PC-9 (cell line): ENCODE data around the gene DSCAM. TPM values are rescaled to one million over a fixed set of nuclear protein-coding genes. Genes with fewer than 3 reads are reported as not detected.

Source experiments
- BruUV-seq: library from RNA; stranded (reverse); fragments of 400-500 nt; replicated peaks from 2 replicates; lab custom pipeline; 2021; lab: Mats Ljungman, UMichigan
- CTCF ChIA-PET: fragments of 300-600 bp; sonication (Branson Sonifier 250); formaldehyde crosslinking; loops from one replicate; lab custom pipeline; 2022; ENCODE audit warnings: antibody characterized with exemption; lab: Charles Lee
- POLR2A ChIA-PET: fragments of 300-600 bp; sonication (Branson Sonifier 250); formaldehyde crosslinking; loops from one replicate; lab custom pipeline; 2022; ENCODE audit warnings: antibody characterized with exemption; ENCODE audit not compliant: unreplicated experiment; lab: Charles Lee
- DNase-seq, 2 experiments: peaks; one replicate each; pipeline versions ENCODE4 v3.0.0 to v3.0.0-alpha.2; 2015 to 2022; ENCODE audit warnings: mixed read lengths in 1 of 2
- H2AFZ ChIP-seq: fragments of 200-600 bp; sonication (generic); 2 replicates; pipeline ENCODE4 v1.8.1; 2017; ENCODE audit warnings: antibody characterized with exemption
- H3F3A ChIP-seq: fragments of 200-600 bp; sonication (generic); 2 replicates; pipeline ENCODE4 v1.8.1; 2017; ENCODE audit warnings: antibody characterized with exemption, mild to moderate bottlenecking, low read depth; ENCODE audit not compliant: insufficient read depth
- H3K27ac ChIP-seq: fragments of 200-600 bp; sonication (generic); 2 replicates; pipeline ENCODE4 v1.6.1; 2016; ENCODE audit warnings: mixed run types
- H3K27me3 ChIP-seq: fragments of 200-600 bp; sonication (generic); 2 replicates; pipeline ENCODE4 v1.6.1; 2016; ENCODE audit warnings: low read depth, mixed run types; ENCODE audit not compliant: insufficient read depth
- H3K36me3 ChIP-seq: fragments of 200-600 bp; sonication (generic); 2 replicates; pipeline ENCODE4 v1.6.1; 2016; ENCODE audit warnings: low read depth, mixed run types
- H3K4me1 ChIP-seq: fragments of 200-600 bp; sonication (generic); replicated peaks from 2 replicates; pipeline ENCODE4 v1.6.1; 2016; ENCODE audit warnings: mixed run types; ENCODE audit not compliant: insufficient read depth
- H3K4me2 ChIP-seq: fragments of 200-600 bp; sonication (generic); 2 replicates; pipeline ENCODE4 v1.6.1; 2017; ENCODE audit warnings: mixed run types
- H3K4me3 ChIP-seq: fragments of 200-600 bp; sonication (generic); 2 replicates; pipeline ENCODE4 v1.6.1; 2016; ENCODE audit warnings: mixed run types
- H3K79me2 ChIP-seq: fragments of 200-600 bp; sonication (generic); 2 replicates; pipeline ENCODE4 v1.6.1; 2017; ENCODE audit warnings: low read depth, mixed run types
- H3K9me2 ChIP-seq: fragments of 200-600 bp; sonication (generic); 2 replicates; pipeline ENCODE4 v1.8.1; 2017; ENCODE audit warnings: mild to moderate bottlenecking; ENCODE audit not compliant: insufficient read depth
- H3K9me3 ChIP-seq: fragments of 200-600 bp; sonication (generic); 2 replicates; pipeline ENCODE4 v1.8.1; 2016; ENCODE audit warnings: low read depth; ENCODE audit not compliant: insufficient read depth
- H4K20me1 ChIP-seq: fragments of 200-600 bp; sonication (generic); 2 replicates; pipeline ENCODE4 v1.8.1; 2017; ENCODE audit not compliant: insufficient read depth
- EZH2 ChIP-seq: fragments of 200-600 bp; sonication (generic); IDR thresholded peaks from 2 replicates; pipeline ENCODE4 v1.8.0; 2017; ENCODE audit warnings: antibody characterized with exemption, low read depth
- intact Hi-C: fragments of 100-400 bp; cut with micrococcal nuclease; formaldehyde crosslinking; loops from one replicate; pipeline ENCODE4 v1.10.0; 2022; ENCODE audit not compliant: unreplicated experiment
- total RNA-seq: library from RNA; stranded (reverse); gene quantifications from 2 replicates; pipeline ENCODE4 v1.2.3, GENCODE V29; 2021
- TF ChIP-seq, protein P1 (sequence below): fragments of 200-600 bp; sonication (generic); conservative IDR thresholded peaks from 2 replicates; pipeline ENCODE4 v1.6.1; 2017; ENCODE audit warnings: mixed run types, antibody characterized with exemption, mild to moderate bottlenecking, moderate library complexity

DSCAM gene
- total RNA-seq, 1 experiment from 2014 or later, result not detected

DNA sequence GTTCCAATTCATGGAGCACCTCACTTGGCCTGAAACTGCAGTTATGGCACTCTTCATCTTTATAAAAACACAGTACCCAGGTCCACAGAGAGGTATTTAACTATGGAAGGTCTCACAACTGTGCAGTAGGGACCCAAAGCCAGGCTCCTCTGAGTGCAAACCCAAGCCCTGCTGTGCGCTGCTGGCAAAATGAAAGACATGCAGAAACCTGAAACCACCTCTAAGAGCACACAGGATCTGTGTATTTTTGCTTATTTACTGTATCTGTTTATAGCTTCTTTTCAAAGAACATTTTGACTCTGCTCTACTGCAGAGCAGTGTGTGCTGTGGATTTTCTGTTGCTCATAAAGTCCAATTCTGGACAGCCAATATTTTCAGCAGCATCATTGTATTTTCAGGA is 166.6 kb downstream of the DSCAM start:
- Histone ChIP-seq H3K27ac (no peak overlapping the region), H3K9me3 (no peaks in the 10 kb centered on the region), H2AFZ (no peak overlapping the region), H3K9me2 (no peaks in the 10 kb centered on the region), H3K4me3 (no peak overlapping the region), H4K20me1 (no peaks in the 10 kb centered on the region), H3K79me2 (no peaks in the 10 kb centered on the region), H3K27me3 (peaks cover 6% of the 10 kb centered on the region; the same call in 1 of the 2 replicates), H3K36me3 (no peaks in the 10 kb centered on the region), H3K4me2 (no peak overlapping the region), H3F3A (no peaks in the 10 kb centered on the region), H3K4me1 (no peaks in the 10 kb centered on the region)
- DNase-seq, result no peak
- BruUV-seq, result no TSS peak
- intact Hi-C loops, result no loop called here
- POLR2A ChIA-PET, result no interaction called here
- CTCF ChIA-PET, result no interaction called here
- TF ChIP-seq, protein P1, sequence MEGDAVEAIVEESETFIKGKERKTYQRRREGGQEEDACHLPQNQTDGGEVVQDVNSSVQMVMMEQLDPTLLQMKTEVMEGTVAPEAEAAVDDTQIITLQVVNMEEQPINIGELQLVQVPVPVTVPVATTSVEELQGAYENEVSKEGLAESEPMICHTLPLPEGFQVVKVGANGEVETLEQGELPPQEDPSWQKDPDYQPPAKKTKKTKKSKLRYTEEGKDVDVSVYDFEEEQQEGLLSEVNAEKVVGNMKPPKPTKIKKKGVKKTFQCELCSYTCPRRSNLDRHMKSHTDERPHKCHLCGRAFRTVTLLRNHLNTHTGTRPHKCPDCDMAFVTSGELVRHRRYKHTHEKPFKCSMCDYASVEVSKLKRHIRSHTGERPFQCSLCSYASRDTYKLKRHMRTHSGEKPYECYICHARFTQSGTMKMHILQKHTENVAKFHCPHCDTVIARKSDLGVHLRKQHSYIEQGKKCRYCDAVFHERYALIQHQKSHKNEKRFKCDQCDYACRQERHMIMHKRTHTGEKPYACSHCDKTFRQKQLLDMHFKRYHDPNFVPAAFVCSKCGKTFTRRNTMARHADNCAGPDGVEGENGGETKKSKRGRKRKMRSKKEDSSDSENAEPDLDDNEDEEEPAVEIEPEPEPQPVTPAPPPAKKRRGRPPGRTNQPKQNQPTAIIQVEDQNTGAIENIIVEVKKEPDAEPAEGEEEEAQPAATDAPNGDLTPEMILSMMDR, result no peak
- TF ChIP-seq EZH2, result no peak

DNA sequence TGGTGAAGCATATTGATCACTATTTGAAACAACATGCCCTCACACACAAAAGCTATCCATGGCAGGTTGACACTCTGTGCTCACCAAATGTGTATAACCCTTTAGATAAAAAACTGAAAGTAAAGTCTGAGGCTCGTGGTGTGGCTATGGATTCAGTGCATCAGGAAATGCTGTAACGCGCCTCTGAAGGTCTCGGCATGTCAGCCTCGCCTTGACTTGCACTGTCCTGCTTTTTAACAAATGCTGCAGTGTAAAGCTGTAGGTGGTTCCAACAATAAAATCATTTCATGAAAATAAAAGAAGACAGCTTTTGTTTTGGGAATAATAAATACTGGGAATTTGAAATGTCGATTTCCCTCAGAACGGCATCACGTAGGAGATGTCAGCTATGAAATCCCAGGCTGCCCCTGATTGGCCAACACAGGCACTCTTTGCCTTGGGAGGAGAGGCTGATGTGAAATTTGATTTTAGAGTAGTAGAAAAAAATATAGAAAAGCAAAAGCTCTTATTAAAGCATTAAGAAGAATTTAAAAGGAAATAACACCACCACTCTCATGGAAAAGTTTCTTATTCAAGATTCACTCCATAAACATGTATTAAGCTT is 168.2 kb downstream of the DSCAM start:
- no peaks in the 10 kb centered on the region for H4K20me1 ChIP-seq
- TF ChIP-seq EZH2, result no peak
- TF ChIP-seq, protein P1, result no peak
- H3F3A ChIP-seq, result no peaks in the 10 kb centered on the region
- BruUV-seq, result no TSS peak
- H3K79me2 ChIP-seq, result no peaks in the 10 kb centered on the region
- no peaks in the 10 kb centered on the region for H3K9me3 ChIP-seq
- no peak overlapping the region for H3K4me2 ChIP-seq
- no peaks in the 10 kb centered on the region; the same call in 1 of the 2 replicates for H3K27me3 ChIP-seq
- intact Hi-C loops, result no loop called here
- H3K36me3 ChIP-seq, result no peaks in the 10 kb centered on the region
- H3K4me3 ChIP-seq, result no peak overlapping the region
- no peak for DNase-seq
- H3K27ac ChIP-seq, result no peak overlapping the region
- no peaks in the 10 kb centered on the region for H3K4me1 ChIP-seq
- H3K9me2 ChIP-seq, result no peaks in the 10 kb centered on the region
- POLR2A ChIA-PET, result no interaction called here
- CTCF ChIA-PET, result no interaction called here
- H2AFZ ChIP-seq, result no peak overlapping the region

DNA sequence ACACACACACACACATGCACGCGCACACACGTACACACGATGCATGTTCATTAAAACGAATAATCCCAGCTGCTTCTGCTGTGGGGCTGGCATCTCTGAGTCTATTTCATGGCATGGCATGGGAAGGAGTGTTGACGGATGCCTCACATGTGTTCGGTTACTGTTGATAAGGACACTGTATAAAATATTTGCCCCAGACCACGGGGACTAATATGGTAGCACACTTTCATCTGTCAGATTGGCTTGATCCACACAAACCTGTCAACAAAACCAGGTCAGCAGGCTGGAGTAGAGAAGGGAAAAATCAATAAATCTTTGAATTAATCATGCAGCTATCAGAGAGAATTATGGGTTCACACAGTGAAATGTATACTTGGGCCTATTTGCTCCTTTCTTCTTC is 171.9 kb downstream of the DSCAM start:
- no peak for DNase-seq
- no peaks in the 10 kb centered on the region for H3K27me3 ChIP-seq
- H3K9me3 ChIP-seq, result no peaks in the 10 kb centered on the region
- no peaks in the 10 kb centered on the region for H3K9me2 ChIP-seq
- no peak overlapping the region for H3K27ac ChIP-seq
- no peaks in the 10 kb centered on the region for H4K20me1 ChIP-seq
- no TSS peak for BruUV-seq
- no peaks in the 10 kb centered on the region for H3K79me2 ChIP-seq
- H3K4me1 ChIP-seq, result no peaks in the 10 kb centered on the region
- CTCF ChIA-PET, result no interaction called here
- TF ChIP-seq EZH2, result no peak
- TF ChIP-seq, protein P1, result no peak
- H2AFZ ChIP-seq, result no peak overlapping the region
- H3K4me3 ChIP-seq, result no peak overlapping the region
- no peaks in the 10 kb centered on the region for H3F3A ChIP-seq
- intact Hi-C loops, result no loop called here
- POLR2A ChIA-PET, result no interaction called here
- H3K36me3 ChIP-seq, result no peaks in the 10 kb centered on the region
- H3K4me2 ChIP-seq, result no peak overlapping the region
